NCI-H1048 (cell line): Measurements from ENCODE around the gene USP27X.
A peak's percentile ranks its signal among the peaks of the same experiment; 100 is the strongest.

Experiments used
- DNase-seq: peaks from one replicate; lab custom pipeline; 2025; lab: John Stamatoyannopoulos, UW

USP27X gene

GRCh38 chrX:49884290-49884862 lies 5.1 kb downstream of the USP27X start:
- peak; percentile 25 for DNase-seq

GRCh38 chrX:49892542-49892941 lies 13.3 kb downstream of the USP27X start:
- no peak for DNase-seq

- no peak for DNase-seq
Measured at GRCh38 chrX:49896951-49897350, 17.7 kb downstream of the USP27X start.

- DNase-seq: no peak
Measured at GRCh38 chrX:49901048-49901447, 21.8 kb downstream of the USP27X start.

GRCh38 chrX:49910344-49910743 lies 31.1 kb downstream of the USP27X start:
- no peak for DNase-seq

GRCh38 chrX:49912086-49912485 lies 32.8 kb downstream of the USP27X start:
- DNase-seq: no peak

GRCh38 chrX:49912861-49913260 lies 33.6 kb downstream of the USP27X start:
- no peak for DNase-seq

GRCh38 chrX:49915361-49916222 lies 36.3 kb downstream of the USP27X start:
- DNase-seq: no peak

- DNase-seq: no peak
Measured at GRCh38 chrX:49919617-49920016, 40.3 kb downstream of the USP27X start.

GRCh38 chrX:49921109-49921508 lies 41.8 kb downstream of the USP27X start:
- no peak for DNase-seq

GRCh38 chrX:49922291-49923241 lies 43.3 kb downstream of the USP27X start, which contains the start of gene CLCN5:
Gene CLCN5 (plus strand): TSS chrX:49922596. CDS start chrX:49925299, 2,703 bp downstream.
- peak; percentile 74 for DNase-seq

GRCh38 chrX:49925176-49925575 lies 45.9 kb downstream of the USP27X start:
- no peak for DNase-seq

GRCh38 chrX:49930039-49930438 lies 50.8 kb downstream of the USP27X start:
- no peak for DNase-seq
